NCI-H526 treated with DMSO at 0.1 percent for 48 hours (cell line): ENCODE measurements around the gene CNIH2.
"Not testable (repeated sequence)": the region's sequence is repeated elsewhere in the genome, so short reads cannot be mapped to it uniquely, and the experiment has no call there.

Source experiments
- DNase-seq: peaks from one replicate; lab custom pipeline; 2025; lab: John Stamatoyannopoulos, UW

CNIH2 gene

DNA sequence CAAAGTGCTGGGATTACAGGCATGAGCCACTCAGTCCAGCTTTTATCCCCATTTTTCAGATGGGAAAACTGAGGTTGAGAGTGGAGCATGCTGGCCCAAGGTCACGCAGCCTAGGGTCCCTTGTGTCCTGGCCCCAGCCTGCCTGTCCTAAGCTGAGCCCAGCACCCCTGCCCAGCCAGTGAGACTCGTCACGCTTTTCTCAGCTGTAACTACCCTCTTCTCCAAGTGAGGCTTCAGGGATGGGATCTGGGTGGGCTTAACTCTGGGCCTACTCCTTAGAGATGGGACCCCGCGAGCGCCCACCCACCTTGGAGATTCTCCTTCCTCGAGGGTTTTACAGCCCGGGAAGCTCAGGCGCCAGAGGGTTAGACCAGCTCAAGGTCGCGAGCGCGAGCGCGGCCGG, 13.3 kb downstream of the CNIH2 start:
- DNase-seq, result no peak

DNA sequence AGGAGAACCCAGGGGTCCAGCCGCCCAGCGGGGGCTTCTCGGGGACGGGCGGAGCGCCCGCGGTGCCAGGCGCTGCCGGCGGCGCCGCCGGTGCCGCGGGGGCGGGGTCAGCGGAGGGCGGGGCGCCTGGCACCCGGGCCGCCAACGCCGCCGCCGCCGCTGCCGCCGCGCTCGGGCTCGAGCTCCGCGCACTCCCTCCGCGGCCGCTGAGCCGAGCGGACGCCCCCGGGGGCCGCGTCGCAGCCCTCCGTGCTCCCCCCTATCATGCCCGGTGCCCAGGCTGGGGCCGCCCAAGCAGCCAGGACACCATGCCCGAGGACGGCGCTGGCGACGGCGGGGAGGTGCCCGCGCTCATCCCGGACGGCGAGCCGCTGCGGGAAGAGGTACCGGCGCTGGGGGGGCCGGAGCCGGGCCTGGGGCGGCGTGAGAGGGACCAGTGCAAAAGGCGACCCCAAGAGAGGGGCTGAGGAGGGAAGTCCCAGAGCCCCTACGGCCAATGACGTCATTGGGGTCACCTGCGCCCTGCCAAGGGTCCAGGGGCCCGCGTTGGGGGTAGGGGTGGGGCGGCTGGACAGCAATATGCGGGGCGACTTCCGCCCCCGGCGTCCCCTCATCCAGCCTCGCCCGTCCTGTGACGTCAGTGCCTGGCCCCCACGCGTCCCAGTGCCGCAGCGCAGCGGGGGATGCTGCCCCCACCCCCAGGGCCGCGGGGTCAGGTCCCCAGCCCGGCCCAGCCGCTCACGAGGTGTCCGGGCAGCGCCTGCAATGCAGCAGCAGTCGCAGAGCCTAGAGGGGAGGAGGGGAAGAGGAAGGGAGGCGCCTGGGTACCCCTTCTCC, 13.9 kb downstream of the CNIH2 start, which contains the start of gene TMEM151A:
Gene TMEM151A, plus strand, starts transcription at position 189 of the 837 bp plus-strand sequence. Its CDS starts 120 bp downstream, at position 309.
- DNase-seq, result no peak

DNA sequence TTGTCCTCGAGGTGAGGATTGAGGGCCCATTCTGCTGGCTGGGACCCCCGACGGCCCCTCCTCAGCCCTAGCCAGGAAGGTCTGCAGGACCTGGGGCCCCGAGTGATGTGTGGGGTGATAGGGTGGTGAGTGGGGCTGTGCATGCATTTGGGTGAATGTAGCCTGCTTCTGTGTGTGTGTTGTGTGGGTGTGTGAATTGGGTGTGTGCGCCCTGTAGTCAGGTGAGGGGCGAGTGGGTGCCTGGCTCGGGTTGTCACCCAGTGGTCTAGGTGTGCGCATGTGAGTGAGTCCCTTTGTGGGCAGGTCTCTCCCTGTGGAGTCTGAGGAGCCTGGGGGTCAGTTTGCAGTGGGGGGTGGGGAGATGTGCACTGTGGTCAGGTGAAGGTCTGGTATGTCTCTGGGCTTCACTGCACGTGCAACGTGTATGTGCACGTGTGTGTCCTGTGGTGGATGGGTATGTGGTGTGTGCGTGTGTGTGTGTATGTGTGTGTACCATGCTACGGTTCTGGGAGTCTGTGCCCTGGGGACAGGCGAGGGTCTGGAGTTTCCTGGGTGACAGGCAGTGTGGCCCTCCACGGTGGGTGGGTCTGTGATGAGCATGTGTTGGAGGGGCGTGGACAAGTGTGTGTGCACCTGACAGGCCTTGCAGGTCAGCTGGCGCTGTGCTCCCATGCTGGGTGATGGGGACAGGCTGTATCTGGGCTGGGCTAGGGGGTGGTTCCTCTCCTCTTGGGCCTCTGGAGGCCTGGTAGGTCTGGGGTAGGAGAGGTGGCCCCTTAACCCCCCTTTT, 14.8 kb downstream of the CNIH2 start:
- no peak for DNase-seq

DNA sequence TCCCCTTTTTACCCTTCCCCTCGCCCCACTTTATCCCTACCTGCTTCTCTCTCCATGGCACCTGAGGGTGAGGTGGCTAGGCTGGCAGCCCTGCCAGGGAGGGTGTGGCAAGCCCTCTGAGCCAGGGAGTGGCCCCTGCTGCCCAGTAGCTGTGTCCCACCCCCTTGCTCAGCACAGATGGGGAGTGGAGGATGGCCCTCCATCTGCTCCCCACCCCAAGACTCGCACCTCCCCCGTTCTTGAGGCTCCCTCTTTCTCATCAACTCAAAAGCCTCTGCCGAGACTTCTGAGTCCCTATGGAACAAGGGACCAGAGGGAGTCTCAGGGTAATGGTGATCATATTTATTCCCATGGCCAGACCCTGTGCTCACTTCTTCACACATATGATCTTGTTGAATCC, 15.4 kb downstream of the CNIH2 start:
- no peak for DNase-seq

DNA sequence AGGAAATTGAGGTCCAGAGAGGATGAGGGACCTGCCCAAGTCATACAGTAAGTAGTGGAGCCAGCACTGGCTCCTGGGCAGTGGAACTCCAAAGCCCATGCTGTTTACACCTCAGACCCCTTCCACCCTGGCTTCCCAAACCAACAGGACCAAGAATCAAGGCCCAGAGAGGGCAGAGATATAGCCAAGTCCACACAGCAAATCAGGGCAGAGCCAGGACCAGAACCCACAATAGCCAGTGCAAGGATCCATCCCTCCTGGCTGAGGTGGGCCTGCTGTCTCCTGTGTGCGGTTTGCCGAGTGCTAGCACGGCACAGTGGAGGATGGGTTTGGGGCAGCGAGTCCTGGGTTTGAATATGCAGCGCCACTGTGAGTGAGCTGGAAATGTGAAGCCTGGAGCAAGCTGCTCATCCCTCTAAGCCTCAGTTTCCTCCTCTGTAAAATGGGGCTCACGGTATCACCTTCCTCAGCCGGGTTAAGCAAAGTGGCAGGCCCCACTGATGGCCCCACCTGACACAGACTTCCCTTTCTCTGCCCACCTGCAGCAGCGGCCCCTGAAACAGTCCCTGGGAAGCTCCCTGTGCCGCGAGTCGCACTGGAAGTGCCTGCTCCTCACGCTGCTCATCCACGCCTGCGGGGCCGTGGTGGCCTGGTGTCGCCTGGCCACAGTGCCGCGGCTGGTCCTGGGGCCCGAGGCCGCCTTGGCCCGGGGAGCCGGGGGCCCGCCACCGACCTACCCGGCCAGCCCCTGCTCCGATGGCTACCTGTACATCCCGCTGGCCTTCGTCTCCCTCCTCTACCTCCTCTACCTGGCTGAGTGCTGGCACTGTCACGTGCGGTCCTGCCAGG, 16.0 kb downstream of the CNIH2 start:
- no peak for DNase-seq

DNA sequence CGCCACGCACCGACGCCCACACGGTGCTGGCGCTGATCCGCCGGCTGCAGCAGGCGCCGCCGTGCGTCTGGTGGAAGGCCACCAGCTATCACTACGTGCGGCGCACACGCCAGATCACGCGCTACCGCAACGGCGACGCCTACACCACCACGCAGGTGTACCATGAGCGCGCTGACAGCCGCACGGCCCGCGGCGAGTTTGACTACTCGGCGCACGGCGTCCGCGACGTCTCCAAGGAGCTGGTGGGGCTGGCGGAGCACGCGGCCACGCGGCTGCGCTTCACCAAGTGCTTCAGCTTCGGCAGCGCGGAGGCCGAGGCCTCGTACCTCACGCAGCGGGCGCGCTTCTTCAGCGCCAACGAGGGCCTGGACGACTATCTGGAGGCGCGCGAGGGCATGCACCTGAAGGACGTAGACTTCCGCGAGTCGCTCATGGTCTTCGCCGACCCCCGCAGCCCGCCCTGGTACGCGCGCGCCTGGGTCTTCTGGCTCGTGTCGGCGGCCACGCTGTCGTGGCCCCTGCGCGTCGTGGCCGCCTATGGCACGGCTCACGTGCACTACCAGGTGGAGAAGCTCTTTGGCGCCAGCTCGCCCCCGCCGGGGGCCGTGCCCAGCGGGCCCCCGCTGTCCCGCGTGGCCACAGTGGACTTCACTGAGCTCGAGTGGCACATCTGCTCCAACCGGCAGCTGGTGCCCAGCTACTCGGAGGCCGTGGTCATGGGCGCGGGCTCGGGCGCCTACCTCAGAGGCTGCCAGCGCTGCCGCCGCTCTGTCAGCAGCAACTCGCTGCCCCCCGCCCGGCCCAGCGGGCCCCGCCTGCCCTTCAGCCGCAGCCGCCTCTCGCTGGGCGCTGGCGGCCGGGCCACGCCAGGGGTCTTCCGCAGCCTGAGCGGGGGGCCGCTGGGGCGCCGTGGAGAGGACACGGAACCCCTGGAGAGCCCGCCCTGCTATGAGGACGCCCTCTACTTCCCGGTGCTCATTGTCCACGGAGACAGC, 16.9 kb downstream of the CNIH2 start:
- no peak for DNase-seq

DNA sequence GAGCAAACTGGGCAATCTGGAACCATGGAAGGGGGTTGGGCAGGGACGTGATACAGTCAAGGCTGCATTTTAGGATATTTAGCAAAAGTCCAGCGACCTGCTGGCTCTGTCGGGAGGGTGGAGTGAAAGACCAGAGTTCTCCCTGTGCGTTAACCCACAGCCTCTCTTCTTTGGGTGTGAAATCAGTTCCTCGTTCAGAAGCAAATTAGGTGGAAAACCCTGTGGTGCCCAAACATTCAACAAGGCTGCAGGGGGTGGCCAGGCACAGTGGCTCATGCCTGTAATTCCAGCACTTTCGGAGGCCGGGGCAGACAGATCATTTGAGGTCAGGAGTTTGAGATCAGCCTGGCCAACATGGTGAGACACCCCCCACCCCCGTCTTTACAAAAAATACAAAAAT, 19.6 kb downstream of the CNIH2 start:
- DNase-seq, result no peak

DNA sequence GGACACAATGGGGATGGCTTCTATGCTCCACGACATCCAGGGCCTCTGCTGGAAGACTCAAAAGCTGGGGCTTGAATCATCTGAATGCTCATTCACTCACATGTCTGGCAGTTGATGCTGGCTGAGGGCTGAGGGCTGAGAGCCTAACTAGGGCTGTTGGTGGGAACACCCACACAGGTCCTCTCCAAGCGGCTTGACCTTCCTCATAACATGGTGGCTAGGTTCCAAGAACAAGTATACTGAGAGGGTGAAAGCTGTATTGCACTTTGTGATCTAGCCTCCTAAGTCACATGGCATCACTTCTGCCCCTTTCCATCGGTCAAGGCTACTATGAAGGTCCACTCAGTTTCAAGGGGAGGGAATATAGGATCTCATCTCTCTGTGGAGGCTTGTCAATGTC, 21.2 kb downstream of the CNIH2 start:
- DNase-seq, result no peak

DNA sequence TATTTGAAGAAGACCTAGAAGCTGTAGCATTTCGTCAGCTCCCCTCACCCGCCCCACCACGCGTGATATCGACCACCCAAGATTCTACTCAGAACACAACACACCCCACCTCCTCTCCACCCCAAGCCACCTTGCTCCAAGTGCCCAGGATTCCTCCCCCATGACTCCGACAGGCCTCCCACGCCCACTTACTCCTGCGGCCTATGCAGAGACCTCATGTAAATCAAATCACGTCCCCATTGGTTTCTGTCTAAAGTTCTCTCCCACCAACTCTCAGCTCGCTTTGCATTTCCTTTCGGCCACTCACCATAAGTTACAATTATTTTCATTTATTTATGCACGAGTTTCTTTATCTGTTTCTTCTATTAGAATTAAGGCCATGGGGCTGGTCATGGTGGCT, 24.7 kb downstream of the CNIH2 start:
- no peak for DNase-seq

DNA sequence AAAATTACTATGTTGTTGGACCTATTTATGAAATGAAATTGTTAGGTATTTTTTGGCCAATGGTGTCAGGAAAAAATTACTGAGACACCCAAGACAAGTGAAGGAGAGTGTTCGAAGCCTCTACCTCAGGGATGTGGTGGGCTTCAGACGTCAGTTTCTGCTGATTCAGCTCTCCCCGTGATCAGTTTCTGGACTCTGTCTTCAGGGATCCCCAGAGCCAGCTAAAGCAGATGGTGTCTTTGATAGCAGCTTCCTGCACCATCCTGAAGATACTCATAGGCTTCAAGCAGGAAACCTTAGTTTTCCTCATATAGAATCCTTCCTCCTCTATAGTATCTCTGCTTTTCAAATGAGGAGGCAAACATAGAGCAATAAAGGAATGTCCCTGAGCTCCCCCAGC, 31.5 kb downstream of the CNIH2 start:
- no peak for DNase-seq

DNA sequence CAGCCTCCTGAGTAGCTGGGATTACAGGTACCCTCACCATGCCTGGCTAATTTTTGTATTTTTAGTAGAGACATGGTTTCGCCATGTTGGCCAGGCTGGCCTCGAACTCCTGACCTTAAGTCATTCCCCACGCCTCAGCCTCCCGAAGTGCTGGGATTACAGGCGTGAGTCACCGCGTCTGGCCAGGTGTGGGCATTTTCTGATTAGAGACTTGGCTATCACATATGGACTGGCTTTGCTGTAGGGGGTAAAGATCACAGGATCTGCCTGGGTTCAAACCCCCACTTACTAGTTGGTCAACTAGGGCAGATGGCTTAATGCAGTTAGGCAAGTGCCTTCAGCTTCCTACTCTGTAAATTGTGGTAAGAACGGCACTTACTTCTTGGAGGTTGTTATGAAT, 32.3 kb downstream of the CNIH2 start:
- no peak for DNase-seq

DNA sequence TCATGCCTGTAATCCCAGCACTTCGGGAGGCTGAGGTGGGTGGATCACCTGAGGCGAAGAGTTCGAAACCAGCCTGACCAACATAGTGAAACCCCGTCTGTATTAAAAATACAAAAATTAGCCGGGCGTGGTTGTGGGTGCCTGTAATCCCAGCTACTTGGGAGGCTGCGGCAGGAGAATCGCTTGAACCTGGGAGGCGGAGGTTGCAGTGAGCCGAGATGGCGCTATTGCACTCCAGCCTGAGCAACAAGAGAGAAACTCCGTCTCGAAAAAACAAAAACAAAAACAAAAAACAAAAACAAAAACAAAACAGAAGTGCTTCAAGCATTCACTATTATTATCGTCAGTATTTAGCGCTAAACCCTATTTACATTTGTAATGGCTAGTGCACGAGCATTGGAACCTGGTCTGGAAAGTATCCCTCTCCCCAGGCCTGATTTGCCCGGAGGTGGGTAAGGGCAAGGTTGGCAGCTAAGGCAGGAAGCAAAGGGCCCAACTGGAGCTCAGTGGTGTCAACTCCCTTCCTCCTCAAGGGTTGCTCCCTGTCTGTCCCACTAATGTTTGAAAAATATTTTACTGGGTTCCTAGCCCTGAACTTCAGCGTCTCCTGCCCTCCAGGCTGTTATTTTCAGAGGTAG, 32.9 kb downstream of the CNIH2 start:
- not testable (repeated sequence) for DNase-seq

DNA sequence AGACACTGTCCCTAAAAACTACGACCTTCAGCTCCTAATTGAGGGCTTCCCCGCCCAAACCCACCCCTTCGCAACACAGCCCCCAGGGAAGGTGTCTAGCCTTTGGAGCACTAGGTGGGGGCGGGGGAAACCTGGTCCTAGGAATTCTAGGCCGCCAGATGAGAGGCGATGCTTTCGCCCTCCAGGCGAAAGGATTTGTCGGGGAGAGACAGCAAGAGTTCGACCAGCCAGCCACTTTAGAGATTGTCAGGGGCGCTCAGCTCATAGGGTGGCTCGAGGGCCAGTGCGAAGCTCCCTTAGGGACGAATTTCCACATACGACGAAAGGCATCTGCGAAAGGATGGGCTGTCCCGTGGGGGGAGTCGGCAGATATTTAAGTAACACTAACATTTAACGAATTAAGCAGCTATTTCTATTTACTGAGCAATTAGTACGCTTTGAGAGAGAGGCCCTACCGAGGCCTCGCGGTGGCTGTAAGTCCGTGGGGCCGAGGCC, 33.5 kb downstream of the CNIH2 start:
- no peak for DNase-seq

DNA sequence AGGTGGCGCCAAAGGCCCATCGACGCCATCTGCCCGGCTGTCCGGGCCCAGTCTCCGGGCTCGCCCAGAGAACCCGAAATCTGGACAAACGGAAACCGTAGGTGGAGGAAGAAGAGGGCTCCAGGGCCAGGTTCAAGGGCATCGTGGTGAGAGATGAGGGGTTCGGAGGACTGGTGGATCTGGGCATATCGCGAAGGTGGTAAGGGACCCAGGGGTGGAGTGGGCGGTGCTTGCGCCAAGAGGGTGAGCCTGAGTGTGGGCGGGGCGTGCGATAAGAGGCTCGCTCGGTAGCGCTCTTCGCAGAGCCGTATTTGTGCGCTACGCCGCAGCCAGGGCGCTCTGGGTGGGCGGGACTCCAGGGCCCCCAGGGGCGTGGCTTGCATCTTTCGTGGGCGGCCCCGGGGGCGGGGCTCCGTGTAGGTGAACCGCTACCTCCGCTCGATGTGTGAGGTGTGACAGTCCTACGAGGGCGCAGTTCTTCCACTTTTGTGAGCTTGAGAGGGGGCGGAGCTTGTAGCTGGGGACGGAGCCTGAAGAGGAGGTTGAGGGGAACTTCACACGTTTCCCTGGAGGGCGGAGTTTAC, 34.1 kb downstream of the CNIH2 start:
- peak; percentile 94 for DNase-seq

DNA sequence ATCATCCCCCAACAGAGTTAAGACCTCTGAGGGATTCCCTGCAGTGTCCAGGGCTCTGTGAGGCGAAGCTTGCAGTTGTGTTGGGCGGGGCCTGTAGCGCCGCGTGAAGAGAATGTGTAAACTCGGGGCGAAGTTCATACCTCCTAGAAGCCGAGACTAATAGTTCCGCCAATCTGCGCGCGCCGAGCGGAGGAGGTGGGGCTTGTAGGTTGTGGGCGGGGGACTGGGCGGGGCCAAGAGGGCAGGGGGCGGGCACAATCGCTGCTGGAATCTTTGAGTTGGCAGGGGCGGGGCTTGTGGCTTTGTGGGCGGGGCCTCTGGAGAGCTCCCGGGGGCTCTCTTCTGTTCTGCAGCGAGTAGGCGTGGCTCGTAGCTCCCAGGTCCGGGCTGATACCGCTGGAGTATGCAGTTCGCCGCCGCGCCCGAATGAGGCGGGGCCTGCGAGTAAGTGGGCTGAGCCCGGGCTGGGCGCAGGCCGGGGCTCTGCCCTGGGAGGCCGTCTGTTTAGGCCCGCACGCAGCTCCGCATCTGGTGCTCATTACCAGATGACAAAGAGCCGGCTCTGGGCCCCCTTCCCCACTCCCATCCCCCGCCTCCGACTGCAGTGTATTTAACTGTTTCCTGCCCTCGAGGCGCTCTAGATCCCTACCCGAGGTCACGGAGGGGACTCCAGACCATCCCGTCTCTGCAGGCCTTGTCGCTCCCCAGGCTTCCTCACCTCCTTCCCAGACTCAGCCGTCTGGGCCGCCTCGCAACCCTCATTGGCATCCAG, 34.8 kb downstream of the CNIH2 start:
- DNase-seq, result peak; percentile 93

DNA sequence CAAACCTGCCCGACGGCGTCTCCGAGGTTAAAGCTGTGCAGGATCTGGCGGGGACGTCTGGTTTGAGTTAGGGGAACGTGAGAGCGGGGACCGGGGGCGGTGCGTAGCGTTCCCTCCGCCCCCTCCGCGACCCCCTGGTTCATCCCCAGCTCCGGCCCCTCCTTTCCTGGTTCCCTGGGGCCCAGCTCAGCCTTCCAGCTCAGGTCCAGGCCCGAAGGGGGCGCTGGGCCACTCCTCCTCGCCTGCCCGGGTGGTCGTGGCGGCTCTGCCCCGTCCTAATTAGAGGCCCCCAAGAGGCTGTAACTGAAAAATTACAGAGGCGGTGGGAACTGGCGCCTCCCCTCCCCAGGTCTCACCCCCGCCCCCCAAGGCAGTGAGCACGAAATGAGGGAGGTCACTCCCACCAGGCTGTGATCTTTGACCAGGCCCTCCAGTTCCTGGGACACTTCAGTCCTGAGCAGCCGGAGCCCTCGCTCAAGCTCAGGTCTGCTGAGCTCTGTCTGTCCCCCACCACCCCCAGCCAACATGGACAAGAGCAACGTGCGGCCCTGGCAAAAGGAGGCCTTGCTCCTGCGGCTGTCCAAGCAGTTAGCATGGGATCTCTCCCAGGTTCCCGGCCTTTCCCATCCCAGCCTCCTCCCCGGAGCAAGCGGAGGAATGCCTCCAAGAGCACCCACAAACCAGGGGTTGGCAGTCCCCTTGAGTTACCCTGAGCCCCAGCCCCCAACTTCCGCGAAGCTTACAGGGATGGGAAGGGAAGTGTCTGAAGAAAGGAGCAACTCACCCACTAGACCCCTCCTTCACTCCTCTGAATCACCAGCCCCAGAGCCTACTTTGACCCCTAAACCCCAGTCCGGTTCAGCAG, 35.6 kb downstream of the CNIH2 start:
- no peak for DNase-seq

DNA sequence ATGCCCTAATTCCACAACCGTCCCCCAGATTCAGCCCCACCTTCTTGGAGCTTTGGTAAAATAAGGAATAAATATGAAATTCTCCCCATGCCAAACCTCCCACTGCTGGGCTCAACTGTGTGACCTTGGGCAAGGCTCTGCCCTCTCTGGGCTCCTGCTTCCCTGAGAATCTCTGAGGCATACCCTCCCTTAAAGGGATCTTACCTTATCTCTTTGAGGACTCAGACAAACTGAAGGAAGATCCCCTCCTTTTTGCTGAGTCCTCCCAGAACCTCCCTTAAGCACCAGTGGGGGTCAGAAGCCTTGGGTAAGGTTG, 36.2 kb downstream of the CNIH2 start:
- DNase-seq, result no peak
